Endothelial cell of umbilical vein (primary cell): ENCODE measurements around the gene ZNF709. TPM values are rescaled to one million over a fixed set of nuclear protein-coding genes. Genes with fewer than 3 reads are reported as not detected.
"Not testable (repeated sequence)": the region's sequence is repeated elsewhere in the genome, so short reads cannot be mapped to it uniquely, and the experiment has no call there.

Experiments used
- BruUV-seq: library from RNA; stranded (reverse); fragments of 400-500 nt; replicated peaks from 2 replicates; lab custom pipeline; 2021; lab: Mats Ljungman, UMichigan
- CTCF ChIA-PET: fragments of 300-600, 350-600 bp; sonication (Branson Sonifier 250); formaldehyde crosslinking; loops from one replicate; lab custom pipeline; 2021; ENCODE audit warnings: antibody characterized with exemption, inconsistent platforms; lab: Charles Lee
- POLR2A ChIA-PET: fragments of 300-600, 350-600 bp; sonication (Branson Sonifier 250); formaldehyde crosslinking; loops from one replicate; lab custom pipeline; 2021; ENCODE audit warnings: antibody characterized with exemption, inconsistent platforms; lab: Charles Lee
- DNase-seq: peaks from one replicate; pipeline ENCODE4 v3.0.0-alpha.2; 2011; ENCODE audit warnings: low read depth, low spot score
- FAIRE-seq: peaks from 2 replicates; lab custom pipeline; 2011; peaks lifted over from hg19 to GRCh38; lab: Jason Lieb, UNC
- H2AFZ ChIP-seq: 2 replicates; pipeline ENCODE4 v1.6.0; 2012; ENCODE audit warnings: low read depth, low read length, control low read depth, inconsistent platforms
- H3K27ac ChIP-seq: 2 replicates; pipeline ENCODE4 v1.5.1; 2011; ENCODE audit warnings: low read depth, mild to moderate bottlenecking, control low read depth, low read length, moderate library complexity; ENCODE audit not compliant: insufficient read depth
- H3K27me3 ChIP-seq, 2 experiments: 2 replicates each; pipeline versions ENCODE4 v1.6.0 to v1.6.1; 2011; ENCODE audit warnings: low read length in 2 of 2, mixed read lengths in 1 of 2; ENCODE audit not compliant: control insufficient read depth in 2 of 2, insufficient read depth in 2 of 2
- H3K36me3 ChIP-seq, 2 experiments: 2 replicates in 1 of 2; 3 replicates in 1 of 2; pipeline ENCODE4 v1.5.1; 2011; ENCODE audit warnings: low read length in 2 of 2, mild to moderate bottlenecking in 1 of 2, moderate library complexity in 1 of 2; ENCODE audit not compliant: control insufficient read depth in 2 of 2, insufficient read depth in 2 of 2; ENCODE audit errors: extremely low read depth in 1 of 2
- H3K4me1 ChIP-seq: 3 replicates; pipeline ENCODE4 v1.5.1; 2011; ENCODE audit warnings: mild to moderate bottlenecking, low read length; ENCODE audit not compliant: control insufficient read depth, insufficient read depth; ENCODE audit errors: extremely low read depth
- H3K4me2 ChIP-seq: 2 replicates; pipeline ENCODE4 v1.6.1; 2011; ENCODE audit warnings: low read length, control low read depth, mixed read lengths; ENCODE audit not compliant: insufficient read depth
- H3K4me3 ChIP-seq, 3 experiments: fragments of 200-600 bp in 1 of 3; sonication (generic), shearing (Covaris generic) in 1 of 3; replicated peaks in 1 of 3; 2 replicates each; pipeline ENCODE4 v1.5.1; 2011 to 2016; ENCODE audit warnings: control low read depth in 3 of 3, low read length in 3 of 3, mild to moderate bottlenecking in 2 of 3, inconsistent platforms in 1 of 3, low read depth in 1 of 3, moderate library complexity in 1 of 3; ENCODE audit not compliant: insufficient read depth in 1 of 3
- H3K79me2 ChIP-seq: 2 replicates; pipeline ENCODE4 v1.6.0; 2012; ENCODE audit warnings: low read length, inconsistent platforms; ENCODE audit not compliant: control insufficient read depth, insufficient read depth
- H3K9ac ChIP-seq: replicated peaks from 2 replicates; pipeline ENCODE3; 2011; ENCODE audit warnings: low read length, control low read depth; ENCODE audit not compliant: insufficient read depth; ENCODE audit errors: extremely low read depth
- H3K9me1 ChIP-seq: replicated peaks from 3 replicates; pipeline ENCODE4 v1.6.0; 2011; ENCODE audit warnings: mild to moderate bottlenecking, low read length; ENCODE audit not compliant: control insufficient read depth, insufficient read depth; ENCODE audit errors: extremely low read depth
- H3K9me3 ChIP-seq: replicated peaks from 2 replicates; pipeline ENCODE4 v1.5.1; 2012; ENCODE audit warnings: low read length, inconsistent platforms; ENCODE audit not compliant: control insufficient read depth, insufficient read depth
- H4K20me1 ChIP-seq: replicated peaks from 2 replicates; pipeline ENCODE3; 2011; ENCODE audit warnings: mild to moderate bottlenecking, low read length; ENCODE audit not compliant: control insufficient read depth, insufficient read depth; ENCODE audit errors: extremely low read depth
- EZH2 ChIP-seq: IDR thresholded peaks from 2 replicates; pipeline ENCODE4 v1.6.1; 2012; ENCODE audit warnings: borderline replicate concordance, low read depth, mild to moderate bottlenecking, moderate library complexity, low read length, inconsistent platforms; ENCODE audit not compliant: severe bottlenecking
- FOS ChIP-seq: IDR thresholded peaks from 2 replicates; pipeline ENCODE4 v1.6.1; 2011; ENCODE audit warnings: mild to moderate bottlenecking, low read length, moderate library complexity, borderline replicate concordance; ENCODE audit not compliant: insufficient read depth
- GATA2 ChIP-seq: IDR thresholded peaks from 2 replicates; pipeline ENCODE4 v1.7.0; 2011; ENCODE audit warnings: low read depth, mild to moderate bottlenecking, moderate library complexity, mixed read lengths, low read length; ENCODE audit not compliant: insufficient read length, insufficient read depth
- JUN ChIP-seq: IDR thresholded peaks from 2 replicates; pipeline ENCODE4 v1.6.1; 2011; ENCODE audit warnings: borderline replicate concordance, low read depth; ENCODE audit not compliant: insufficient read length, insufficient read depth
- MAX ChIP-seq: IDR thresholded peaks from 2 replicates; pipeline ENCODE4 v1.6.1; 2011; ENCODE audit not compliant: insufficient read depth, insufficient read length
- MYC ChIP-seq: IDR thresholded peaks from one replicate; pipeline ENCODE4 v1.6.1; 2011; ENCODE audit warnings: mild to moderate bottlenecking, low read depth, low read length
- POLR2A ChIP-seq: IDR thresholded peaks from 2 replicates; pipeline ENCODE4 v1.6.1; 2012; ENCODE audit warnings: low read depth, mild to moderate bottlenecking, control low read depth, low read length
- POLR2AphosphoS5 ChIP-seq: IDR thresholded peaks from 2 replicates; pipeline ENCODE4 v1.6.1; 2012; ENCODE audit warnings: low read depth, mild to moderate bottlenecking, control low read depth, low read length, moderate library complexity; ENCODE audit not compliant: insufficient read depth
- dilution Hi-C: fragments of 300-500 bp; cut with MboI; formaldehyde crosslinking; loops from one replicate; pipeline ENCODE4 v1.15.0; 2019; ENCODE audit warnings: low sequenced_read_pairs; ENCODE audit not compliant: extremely low pct_ligation_motif_present
- intact Hi-C: fragments of 100-400 bp; cut with micrococcal nuclease; formaldehyde crosslinking; loops from one replicate; pipeline ENCODE4 v1.10.0; 2022
- polyA plus RNA-seq, 4 experiments: library from polyadenylated mRNA; depleted of rRNA in 3 of 4; stranded (reverse) in 3 of 4; unstranded in 1 of 4; fragments of >200 nt; gene quantifications; 2 replicates each; pipeline versions ENCODE4 v1.2.1 to v1.2.3, GENCODE V29; 2011 to 2012; ENCODE audit warnings: missing spikeins in 1 of 4
- total RNA-seq: library from RNA; stranded (reverse); gene quantifications from 2 replicates; pipeline ENCODE4 v1.2.3, GENCODE V29; 2021
- TF ChIP-seq, protein P1 (sequence below), 2 donors: IDR thresholded peaks; 1 replicate in 1 of 2; 2 replicates in 1 of 2; pipeline ENCODE4 v1.5.1; 2011; ENCODE audit warnings: low read length in 2 of 2, mild to moderate bottlenecking in 2 of 2, moderate library complexity in 2 of 2, control low read depth in 1 of 2, inconsistent platforms in 1 of 2, low read depth in 1 of 2; ENCODE audit not compliant: insufficient read depth in 1 of 2; ENCODE audit errors: extremely low read depth in 1 of 2

Gene ZNF709
- total and polyA plus RNA-seq, 2 donors (not counting 3 experiments of a cell fraction or from before 2014, with no cell fraction given) = 0.65 to 1.8 TPM

GRCh38 chr19:12464769-12465168 lies 19.8 kb downstream of the ZNF709 start:
- no peaks in the 10 kb centered on the region for H3K9me1 ChIP-seq
- H3K4me1 ChIP-seq = no peaks in the 10 kb centered on the region
- FAIRE-seq (no peak), DNase-seq (no peak)
- peaks cover 11% of the 10 kb centered on the region for H3K9me3 ChIP-seq
- intact Hi-C loops = no loop called here
- H3K4me3 ChIP-seq = no peak overlapping the region
- TF ChIP-seq MAX = no peak
- no peak for TF ChIP-seq MYC
- TF ChIP-seq JUN = no peak
- TF ChIP-seq, protein P1, sequence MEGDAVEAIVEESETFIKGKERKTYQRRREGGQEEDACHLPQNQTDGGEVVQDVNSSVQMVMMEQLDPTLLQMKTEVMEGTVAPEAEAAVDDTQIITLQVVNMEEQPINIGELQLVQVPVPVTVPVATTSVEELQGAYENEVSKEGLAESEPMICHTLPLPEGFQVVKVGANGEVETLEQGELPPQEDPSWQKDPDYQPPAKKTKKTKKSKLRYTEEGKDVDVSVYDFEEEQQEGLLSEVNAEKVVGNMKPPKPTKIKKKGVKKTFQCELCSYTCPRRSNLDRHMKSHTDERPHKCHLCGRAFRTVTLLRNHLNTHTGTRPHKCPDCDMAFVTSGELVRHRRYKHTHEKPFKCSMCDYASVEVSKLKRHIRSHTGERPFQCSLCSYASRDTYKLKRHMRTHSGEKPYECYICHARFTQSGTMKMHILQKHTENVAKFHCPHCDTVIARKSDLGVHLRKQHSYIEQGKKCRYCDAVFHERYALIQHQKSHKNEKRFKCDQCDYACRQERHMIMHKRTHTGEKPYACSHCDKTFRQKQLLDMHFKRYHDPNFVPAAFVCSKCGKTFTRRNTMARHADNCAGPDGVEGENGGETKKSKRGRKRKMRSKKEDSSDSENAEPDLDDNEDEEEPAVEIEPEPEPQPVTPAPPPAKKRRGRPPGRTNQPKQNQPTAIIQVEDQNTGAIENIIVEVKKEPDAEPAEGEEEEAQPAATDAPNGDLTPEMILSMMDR (IDR thresholded peaks at IDR 0.05; ENCODE audit: extremely low read depth in 1 of 2, insufficient read depth in 1 of 2, low read depth in 1 of 2, low read length in 2 of 2) = no peak
- no peak for TF ChIP-seq FOS
- TF ChIP-seq GATA2 = no peak
- no peak for TF ChIP-seq POLR2A
- no peak for TF ChIP-seq EZH2
- no peak for TF ChIP-seq POLR2AphosphoS5
- no peaks in the 10 kb centered on the region for H3K79me2 ChIP-seq
- H3K27ac ChIP-seq = no peak overlapping the region
- no peaks in the 10 kb centered on the region for H3K36me3 ChIP-seq
- no peak overlapping the region for H2AFZ ChIP-seq
- ChIA-PET POLR2A (no interaction called here), CTCF (no interaction called here)
- no peak overlapping the region for H3K9ac ChIP-seq
- no peak overlapping the region for H3K4me2 ChIP-seq
- no peaks in the 10 kb centered on the region for H4K20me1 ChIP-seq
- dilution Hi-C loops = no loop called here
- no peaks in the 10 kb centered on the region for H3K27me3 ChIP-seq
- no TSS peak for BruUV-seq

DNA sequence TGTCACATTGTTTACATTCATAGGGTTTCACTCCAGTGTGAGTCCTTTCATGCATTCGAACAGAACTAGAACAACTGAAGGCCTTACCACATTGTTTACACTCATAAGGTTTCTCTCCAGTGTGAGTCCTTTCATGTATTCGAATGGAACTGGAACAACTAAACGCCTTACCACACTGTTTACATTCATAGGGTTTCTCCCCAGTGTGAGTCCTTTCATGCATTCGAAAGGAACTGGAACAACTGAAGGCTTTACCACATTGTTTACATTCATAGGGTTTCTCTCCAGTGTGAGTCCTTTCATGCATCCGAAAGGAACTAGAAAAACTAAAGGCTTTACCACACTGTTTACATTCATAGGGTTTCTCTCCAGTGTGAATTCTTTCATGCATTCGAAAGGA lies 20.5 kb downstream of the ZNF709 start:
- H3K4me3 ChIP-seq, BruUV-seq, CTCF ChIA-PET, FAIRE-seq, H3K79me2 ChIP-seq, intact Hi-C loops, dilution Hi-C loops, H3K9ac ChIP-seq, H3K36me3 ChIP-seq, H3K9me1 ChIP-seq, H3K27me3 ChIP-seq, DNase-seq, H3K4me1 ChIP-seq, H3K27ac ChIP-seq, H3K4me2 ChIP-seq, H2AFZ ChIP-seq, H4K20me1 ChIP-seq: not testable (repeated sequence)
- POLR2A ChIA-PET = interaction anchor here (0.6 kb wide), 1 partner anchor 104 kb away, joined by 8 read pairs; no protein-coding TSS in a partner anchor
- peaks cover 11% of the 10 kb centered on the region for H3K9me3 ChIP-seq
